AG09309 (cell line): ENCODE results near the gene TUBB6.

Source experiments
- DNase-seq: peaks from one replicate; pipeline ENCODE4 v3.0.0-alpha.2; 2010; ENCODE audit warnings: low read depth
- H3K4me3 ChIP-seq: 2 replicates; pipeline ENCODE4 v1.5.1; 2011; ENCODE audit warnings: mild to moderate bottlenecking, low read depth, low read length, moderate library complexity; ENCODE audit not compliant: control insufficient read depth
- TF ChIP-seq, protein P1 (sequence below): IDR thresholded peaks from 2 replicates; pipeline ENCODE4 v1.5.1; 2011; ENCODE audit warnings: mild to moderate bottlenecking, low read depth, low read length, inconsistent platforms; ENCODE audit not compliant: insufficient read depth, control insufficient read depth; ENCODE audit errors: missing control alignments

Gene TUBB6

DNA sequence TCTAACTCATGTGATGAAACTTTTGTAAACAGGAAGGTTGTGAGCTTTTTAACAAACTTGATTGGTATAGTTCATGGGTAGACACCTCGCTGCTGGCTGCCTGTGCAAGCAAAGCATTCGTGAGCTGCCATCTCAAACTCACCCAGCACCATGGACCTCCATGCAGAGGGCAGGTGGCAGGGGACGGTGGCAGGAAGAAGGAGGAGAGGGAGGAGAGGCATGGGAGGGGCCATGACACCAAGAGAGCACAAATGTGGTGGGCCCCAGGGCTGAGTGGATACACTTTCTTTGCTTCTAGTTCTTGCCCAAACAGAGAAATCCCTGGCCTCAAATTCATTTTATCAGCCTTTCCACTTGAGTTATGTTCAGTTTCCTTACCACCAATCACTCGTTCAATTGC, 39.9 kb downstream of the TUBB6 start:
- DNase-seq: no peak
- no peak overlapping the region for H3K4me3 ChIP-seq
- TF ChIP-seq, protein P1, sequence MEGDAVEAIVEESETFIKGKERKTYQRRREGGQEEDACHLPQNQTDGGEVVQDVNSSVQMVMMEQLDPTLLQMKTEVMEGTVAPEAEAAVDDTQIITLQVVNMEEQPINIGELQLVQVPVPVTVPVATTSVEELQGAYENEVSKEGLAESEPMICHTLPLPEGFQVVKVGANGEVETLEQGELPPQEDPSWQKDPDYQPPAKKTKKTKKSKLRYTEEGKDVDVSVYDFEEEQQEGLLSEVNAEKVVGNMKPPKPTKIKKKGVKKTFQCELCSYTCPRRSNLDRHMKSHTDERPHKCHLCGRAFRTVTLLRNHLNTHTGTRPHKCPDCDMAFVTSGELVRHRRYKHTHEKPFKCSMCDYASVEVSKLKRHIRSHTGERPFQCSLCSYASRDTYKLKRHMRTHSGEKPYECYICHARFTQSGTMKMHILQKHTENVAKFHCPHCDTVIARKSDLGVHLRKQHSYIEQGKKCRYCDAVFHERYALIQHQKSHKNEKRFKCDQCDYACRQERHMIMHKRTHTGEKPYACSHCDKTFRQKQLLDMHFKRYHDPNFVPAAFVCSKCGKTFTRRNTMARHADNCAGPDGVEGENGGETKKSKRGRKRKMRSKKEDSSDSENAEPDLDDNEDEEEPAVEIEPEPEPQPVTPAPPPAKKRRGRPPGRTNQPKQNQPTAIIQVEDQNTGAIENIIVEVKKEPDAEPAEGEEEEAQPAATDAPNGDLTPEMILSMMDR: no peak

DNA sequence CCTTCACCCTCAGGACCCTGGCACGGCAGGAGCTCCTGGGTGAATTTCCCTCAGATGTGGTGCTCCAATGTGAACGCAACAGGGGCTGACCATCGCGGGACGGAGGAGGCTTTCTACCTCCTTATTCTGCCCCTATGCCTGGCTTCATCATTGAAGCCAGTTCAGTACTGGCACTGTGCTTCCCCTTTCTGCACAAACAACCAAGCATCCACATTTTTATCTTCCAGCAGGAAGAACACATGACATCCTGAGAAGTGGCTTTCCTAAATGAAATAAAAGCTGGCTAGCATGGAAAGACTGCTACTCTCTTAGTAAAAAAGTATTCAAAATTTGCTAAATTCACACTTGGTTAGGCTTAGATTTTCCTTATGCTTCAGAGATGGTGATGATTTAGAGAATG, 44.1 kb downstream of the TUBB6 start:
- TF ChIP-seq, protein P1: no peak
- no peak for DNase-seq
- H3K4me3 ChIP-seq: no peak overlapping the region

DNA sequence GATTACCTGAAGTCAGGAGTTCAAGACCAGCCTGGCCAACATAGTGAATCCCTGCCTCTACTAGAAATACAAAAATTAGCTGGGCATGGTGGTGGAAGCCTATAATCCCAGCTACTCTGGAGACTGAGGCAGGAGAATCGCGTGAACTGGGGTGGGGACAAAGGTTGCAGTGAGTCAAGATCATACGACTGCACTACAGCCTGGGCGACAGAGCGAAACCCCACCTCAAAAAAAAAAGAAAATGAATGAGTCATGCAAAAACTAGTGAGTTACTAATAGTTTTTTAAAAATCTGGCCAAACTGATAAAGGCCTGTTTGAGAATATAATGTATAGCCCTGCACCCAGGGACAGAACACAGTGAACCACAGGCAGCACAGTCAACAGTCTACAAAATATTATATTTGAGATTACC, 51.5 kb downstream of the TUBB6 start:
- no peak for DNase-seq
- no peak overlapping the region for H3K4me3 ChIP-seq
- TF ChIP-seq, protein P1: no peak

DNA sequence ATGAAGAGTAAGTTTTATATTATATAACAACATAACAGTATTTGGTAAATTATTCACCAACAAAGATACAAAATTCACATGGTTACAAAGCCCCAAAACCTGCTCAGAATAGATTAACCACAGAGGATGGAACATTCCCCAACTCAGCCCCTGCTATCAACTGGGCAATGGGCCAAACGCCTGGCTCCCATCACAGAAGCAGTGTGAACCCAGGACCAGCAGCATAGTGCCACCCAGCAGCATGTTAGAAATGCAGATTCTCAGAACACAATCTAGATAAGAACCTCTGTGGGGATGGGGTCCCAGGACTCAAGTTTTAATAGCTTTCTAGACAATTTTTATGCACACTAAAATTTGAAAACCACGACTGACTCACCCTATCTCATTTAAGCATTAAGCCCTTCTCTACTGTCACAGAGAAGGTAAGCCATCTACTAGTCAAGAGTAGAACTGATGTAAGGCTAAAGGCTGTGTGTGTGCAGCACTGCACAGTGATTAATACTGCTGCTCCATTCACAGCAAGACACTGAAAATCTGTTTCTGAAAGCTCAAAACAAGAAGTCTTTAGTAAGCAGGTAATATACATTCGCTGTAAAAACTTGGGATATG, 53.8 kb downstream of the TUBB6 start:
- TF ChIP-seq, protein P1: no peak
- no peak for DNase-seq
- H3K4me3 ChIP-seq: no peak overlapping the region

DNA sequence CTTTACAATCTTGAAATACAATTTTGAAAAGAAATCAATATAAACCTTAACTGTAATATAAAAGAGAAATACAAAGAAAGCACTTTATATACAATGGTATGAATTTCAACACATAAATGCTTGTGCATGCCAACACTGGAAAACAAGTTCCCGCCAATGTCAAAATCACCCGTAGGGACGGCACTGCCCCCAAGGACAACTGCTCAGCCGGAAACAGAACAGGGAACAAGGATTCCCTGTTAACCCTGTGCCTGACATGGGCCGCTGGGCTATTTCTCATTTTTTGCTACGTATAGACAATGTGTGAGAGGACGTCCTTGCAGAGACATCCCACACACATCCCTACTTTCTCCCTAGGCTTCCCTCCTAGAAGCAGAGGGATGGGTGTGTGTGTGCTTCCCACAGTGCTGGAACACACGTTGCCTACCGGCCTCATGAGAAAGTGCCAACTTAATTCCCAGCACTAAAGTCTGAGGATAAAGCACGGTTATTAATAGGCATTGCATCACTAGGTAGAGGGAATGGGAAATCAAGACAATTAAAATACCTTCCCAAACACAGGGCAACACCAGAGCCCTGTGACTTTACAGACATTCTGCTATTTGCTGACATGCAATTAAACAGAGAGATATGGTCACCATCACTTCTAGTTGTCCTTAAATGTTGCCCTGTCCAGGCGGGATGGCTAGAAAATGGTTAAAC, 54.6 kb downstream of the TUBB6 start:
- TF ChIP-seq, protein P1: no peak
- no peak for DNase-seq
- H3K4me3 ChIP-seq: no peak overlapping the region

DNA sequence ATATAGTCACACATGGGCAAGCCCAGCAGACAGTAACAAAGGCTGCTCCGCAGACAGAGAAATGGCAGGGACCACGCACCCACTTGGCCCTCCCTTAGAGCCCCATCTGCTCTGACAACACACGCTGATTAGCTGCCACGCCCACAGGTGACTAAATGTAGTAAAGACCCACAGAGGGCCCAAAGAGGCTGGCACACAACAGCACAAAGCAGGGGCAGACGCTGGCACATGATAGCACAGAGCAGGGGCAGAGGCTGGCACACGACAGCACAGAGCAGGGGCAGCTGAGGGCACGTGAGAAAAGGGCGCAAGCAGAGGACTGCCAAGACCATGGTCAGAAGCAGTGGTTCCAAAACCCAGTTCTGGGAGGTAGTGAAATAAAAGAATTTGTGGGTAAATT, 58.3 kb downstream of the TUBB6 start:
- TF ChIP-seq, protein P1: no peak
- no peak for DNase-seq

More for the DNA sequence above, 58.3 kb downstream of the TUBB6 start:
- no peak overlapping the region for H3K4me3 ChIP-seq
